Measurements from ENCODE around the gene GPRC5B.

The GPRC5B gene

DNA sequence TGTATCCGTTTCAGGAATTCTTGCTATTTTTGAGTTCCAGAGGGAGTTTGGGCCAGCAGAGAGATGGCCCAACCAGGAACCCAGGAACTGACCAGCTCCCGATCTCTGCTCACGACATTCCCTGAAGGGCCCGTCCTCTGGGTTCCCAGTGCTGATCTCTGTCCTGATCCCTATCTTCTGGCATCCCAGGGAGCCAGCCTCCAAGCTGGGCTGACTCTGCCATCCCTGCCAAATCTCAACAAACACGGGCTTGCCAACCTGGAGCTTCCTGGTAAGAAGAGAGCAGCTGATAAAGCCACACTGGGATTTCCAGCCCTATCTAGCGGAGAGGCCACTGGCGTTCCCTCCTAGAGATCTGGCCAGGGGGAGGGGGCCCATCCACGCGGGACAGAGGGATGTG is 16.2 kb downstream of the GPRC5B start:
- no peak for DNase-seq

DNA sequence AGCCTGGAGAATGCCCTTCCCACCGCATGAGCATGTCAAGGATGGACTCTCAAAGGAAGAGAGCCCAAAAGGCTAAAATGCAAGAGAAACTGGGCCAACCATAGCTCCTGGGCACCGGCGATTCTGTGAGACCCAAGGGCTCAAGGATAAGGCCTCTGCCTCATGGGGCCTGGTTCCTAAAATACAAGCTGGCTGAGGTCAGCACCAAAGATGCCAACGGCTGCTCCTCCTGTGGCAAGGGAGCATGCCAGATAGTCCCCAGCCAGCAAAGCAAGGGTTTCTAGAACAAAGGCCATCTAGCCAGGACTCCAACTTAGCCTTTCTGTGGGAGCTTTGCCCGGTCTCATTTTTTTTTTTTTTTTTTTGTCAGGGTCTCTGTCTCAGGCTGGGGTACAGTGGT is 20.1 kb downstream of the GPRC5B start:
- no peak for DNase-seq

DNA sequence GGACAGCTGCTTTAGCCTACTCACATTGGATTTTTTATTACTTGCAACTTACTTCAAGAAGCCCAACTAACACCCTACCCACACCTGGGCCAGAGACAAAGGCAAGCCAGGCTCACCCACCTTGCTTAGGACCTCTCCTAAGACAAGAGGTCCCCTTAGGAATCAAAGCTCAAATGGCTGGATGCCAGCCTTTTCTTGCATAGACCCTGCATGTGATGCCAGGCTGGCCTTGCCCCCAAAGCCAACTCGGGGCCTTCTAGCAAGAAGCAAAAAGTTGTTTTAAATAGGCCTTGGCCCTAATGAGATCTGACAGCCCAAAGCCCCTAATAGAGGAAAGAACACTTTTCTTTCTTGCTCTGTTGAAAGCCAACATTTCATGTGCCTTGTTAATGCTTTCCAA is 20.7 kb downstream of the GPRC5B start:
- no peak for DNase-seq

DNA sequence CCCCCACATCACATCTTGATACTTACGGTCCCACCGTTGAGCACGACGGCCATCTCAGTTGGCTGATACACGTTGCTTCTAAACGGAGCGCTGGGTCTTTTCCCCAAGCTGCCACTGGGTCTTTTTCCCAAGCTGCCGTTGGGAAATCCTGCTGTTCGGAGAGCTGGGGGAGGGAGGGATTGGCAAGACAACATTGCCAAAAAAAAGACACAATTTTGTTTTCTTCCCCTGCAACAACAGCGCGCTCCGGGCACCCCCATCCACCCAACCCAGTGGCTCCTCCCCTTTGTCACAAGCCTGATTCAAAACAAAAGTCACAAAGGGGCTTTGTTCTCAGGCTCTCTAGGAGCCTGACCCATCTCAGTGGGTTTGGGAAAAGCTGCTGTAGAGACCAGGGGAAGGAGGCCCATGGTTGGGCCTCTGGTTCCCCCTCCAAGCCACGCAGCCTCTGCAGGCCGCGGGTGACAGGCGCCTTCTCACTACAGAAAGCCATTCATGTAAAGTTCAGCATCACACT is 22.8 kb downstream of the GPRC5B start:
- no peak for DNase-seq

DNA sequence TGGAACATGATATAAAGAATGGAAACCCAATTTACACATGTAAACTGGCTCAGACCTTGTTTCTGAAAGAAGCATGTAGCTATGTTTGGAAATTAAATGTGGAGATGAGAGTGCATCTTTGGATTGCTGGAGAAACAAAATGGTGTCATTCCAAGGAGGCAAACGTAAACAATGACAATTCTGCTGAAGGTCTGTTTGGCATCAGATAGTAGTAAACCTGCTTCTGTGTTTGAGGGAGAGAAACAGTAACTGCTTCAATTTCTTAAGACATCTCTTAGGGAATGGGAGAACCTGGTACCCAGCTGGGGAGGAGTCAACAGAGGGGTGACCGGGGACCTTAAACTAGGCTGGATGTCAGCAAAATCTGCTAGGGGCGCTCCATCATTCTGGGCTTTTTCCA is 23.5 kb downstream of the GPRC5B start:
- DNase-seq = no peak

DNA sequence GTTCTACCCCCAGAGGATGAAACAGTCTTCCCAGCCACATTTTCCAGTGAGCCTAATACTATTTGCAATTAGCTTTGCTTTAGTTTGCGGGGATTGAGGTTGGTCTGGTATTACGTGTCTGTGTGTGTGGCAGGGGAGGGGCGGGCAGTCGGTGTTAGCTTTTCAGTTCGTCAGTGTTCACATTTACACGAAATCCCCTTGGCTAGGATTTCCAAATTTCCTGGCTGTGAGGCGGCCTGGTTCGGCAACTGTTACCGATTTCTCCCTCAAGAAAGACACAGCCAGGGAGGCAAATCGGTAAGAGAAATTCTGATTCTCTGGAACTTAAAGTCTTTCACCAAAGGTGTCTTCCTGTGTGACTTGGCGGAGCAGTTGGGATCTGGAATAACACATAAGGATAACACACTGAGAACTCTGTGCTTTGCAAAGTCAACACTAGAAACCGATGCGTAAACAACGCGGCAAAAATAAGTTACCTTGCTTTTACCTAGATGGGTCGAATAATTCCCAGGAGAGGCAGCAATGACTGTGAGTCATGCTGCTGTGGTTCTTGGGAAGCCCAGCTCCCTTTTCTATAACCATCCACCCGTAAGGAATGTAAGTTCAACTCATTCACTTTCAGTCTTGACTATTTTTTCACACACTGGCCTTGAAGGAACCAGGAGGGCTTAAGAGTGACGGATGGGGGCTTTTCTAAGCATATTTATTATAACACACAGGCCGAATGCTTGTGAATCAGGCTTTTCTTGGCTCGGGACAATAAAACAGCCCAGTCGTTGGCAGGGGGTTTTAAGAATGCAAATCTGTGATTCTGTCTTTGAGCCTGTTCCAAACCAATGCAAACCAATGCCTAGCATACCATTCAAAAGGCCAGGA is 24.2 kb downstream of the GPRC5B start:
- no peak for DNase-seq

DNA sequence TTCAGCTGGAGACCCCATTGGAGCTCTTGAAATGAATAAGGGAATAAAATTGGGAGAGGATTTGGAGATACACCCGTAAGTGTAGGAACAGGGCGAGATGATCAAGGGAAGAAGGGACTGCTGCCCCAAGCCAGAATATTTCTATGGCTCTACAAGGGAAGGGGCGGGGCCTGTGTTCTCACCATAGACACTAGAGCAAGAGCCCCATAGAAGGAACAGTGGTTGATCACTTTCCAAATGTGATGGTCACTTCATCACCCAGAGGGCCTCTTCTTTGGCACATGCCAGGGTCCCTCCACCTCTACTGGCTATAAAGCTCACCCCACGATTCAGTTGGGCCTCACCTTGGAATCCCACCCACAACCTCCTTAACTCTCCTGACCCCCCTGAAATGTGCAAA is 25.0 kb downstream of the GPRC5B start:
- no peak for DNase-seq

DNA sequence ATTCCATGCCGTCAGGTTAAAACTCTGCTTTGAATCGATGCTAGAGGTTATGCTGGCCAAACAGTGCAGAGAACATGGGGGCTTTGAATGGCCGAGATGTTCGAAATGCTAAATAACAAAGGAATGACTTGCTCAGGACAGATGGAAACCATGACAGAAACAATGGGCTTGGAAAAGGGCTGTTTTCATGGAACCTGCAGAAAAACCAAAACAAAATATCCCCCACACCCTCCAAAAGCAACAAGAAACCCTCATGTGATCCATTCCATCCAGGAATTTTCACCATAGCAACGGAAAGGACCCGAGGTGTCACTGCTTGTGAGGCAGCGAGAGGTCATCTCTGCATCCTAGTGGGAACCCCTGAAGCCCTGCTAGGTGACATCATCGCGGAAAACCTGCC is 25.5 kb downstream of the GPRC5B start:
- no peak for DNase-seq

DNA sequence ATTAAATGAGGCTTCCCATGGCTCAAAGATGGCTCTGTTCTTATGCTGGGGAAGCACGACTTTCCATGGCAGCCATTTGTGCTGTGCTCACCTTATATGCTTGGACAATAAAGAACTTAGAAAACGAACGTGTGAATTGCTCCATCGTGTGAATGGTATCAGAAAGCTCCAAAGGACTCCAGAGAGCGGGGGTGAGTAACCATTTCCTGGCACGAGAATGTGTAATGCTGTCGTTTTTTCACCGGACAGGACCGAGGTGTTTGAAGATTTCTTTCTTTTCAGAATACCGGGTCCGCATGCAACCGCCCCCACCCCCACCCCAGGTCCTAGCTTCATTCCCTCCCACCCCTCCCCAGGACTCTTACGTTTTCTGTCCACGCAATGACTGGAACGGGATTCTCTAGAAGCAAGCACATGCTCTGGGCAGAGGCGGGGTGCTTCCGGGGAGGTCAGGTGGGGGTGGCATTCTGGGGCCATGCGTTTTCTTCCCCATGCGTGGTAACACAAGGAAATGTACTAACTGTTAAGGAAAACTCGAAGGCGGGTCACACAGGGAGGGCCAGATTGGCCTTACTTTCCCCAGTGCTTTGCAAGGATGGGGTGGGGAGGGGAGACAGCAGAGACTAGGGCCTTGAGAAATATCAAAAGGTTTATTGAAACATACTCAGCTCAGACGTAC is 26.2 kb downstream of the GPRC5B start:
- DNase-seq = no peak

DNA sequence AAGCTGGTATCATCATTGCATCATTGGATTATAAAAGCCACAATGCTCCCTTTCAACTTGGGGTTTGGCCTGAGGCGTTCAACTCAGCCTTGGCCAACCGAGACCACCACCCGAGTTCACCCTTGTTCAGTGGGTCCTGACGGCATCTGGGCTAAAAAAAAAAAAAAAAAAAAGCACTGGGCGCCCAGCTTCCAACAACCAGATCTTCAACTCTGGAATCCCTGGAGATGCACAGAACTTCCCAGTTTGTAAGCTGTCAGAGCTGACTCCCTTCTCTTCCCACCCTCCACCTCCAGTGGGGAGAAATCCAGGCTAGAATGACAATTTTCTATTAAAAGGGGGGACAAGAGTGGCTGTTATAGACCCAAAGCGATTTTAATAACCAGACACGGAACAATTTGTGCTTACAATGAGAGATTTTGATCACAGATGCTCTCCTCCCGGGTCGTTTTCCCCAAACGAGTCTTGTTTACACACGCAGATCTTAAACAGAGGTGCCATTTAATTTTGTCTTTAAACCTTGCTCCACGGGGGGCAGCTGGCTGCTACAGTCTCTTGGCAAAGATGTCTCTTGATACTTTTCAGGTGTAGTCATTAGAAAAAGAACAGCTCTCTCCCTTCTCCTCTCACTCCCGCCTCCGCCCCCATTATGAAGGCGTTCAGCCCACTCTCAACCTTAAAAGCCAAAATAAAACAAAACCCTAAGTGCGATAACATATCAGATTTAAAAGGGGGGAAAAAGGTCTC is 26.9 kb downstream of the GPRC5B start:
- no peak for DNase-seq

DNA sequence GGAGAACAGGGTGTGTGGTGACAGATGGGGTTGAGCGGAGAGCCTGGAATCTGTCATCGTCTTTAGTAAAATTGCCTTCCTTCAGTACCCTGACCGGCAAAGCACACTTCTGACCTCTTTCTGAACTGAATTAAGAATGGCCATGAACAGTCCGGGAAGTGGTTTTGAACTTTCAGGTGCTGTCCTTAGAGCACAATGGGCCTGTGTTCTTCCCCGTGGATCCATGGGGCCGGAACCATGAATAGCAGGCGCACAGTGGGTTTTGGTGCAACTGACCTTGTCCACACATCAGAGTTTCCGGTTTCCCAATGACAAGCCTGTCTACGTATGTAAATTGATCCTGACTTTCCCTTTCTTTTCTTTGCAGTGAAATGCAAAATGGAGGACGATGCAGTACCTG is 28.5 kb downstream of the GPRC5B start:
- DNase-seq = no peak

DNA sequence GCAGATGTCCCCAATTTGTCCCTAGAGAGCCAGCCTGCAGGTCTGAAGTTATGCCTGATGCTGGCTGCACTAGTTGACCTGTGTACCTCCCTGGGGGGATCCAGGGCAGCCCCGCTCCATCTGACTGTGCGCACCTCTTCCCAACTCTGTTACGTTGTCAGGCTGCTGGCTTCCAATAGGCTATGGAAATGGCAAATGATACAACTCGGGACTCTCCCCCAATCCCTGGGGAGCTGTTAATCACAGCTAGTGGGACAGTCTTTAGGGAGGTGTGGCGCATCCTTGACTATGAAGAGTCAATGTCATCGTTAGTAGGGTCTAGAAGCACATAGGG is 30.1 kb downstream of the GPRC5B start:
- no peak for DNase-seq

DNA sequence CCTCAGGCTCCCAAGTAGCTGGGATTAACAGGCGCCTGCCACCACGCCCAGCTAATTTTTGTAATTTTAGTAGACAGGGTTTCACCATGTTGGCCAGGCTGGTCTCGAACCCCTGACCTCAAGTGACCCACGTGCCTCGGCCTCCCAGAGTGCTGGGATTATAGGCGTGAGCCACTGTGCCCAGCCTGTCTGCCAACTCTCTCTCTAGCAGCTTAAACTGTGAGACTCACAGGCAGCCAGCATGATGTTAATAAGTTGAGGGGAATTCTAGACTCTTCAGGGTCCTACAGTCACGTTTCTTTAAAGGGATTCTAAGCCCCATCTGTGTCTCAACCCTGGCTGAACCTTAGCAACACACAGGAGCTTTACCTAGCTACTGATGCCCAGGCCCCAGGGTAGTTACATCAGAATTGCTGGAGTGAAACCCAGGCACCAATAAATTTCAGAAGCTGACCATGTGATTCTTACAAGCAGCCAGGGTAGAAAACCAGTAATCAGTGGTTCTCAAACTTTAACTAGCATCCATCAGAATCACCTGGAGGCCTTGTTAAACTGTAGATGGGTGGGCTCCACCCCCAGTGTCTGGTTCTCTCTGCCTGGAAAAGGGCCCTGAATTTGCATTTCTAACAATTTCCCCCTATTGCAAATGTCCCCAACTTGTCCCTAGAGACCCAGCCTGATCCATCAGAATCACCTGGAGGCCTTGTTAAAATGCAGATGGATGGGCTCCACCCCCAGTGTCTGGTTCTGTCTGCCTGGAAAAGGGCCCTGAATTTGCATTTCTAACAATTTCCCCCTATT is 30.7 kb downstream of the GPRC5B start:
- no peak for DNase-seq

DNA sequence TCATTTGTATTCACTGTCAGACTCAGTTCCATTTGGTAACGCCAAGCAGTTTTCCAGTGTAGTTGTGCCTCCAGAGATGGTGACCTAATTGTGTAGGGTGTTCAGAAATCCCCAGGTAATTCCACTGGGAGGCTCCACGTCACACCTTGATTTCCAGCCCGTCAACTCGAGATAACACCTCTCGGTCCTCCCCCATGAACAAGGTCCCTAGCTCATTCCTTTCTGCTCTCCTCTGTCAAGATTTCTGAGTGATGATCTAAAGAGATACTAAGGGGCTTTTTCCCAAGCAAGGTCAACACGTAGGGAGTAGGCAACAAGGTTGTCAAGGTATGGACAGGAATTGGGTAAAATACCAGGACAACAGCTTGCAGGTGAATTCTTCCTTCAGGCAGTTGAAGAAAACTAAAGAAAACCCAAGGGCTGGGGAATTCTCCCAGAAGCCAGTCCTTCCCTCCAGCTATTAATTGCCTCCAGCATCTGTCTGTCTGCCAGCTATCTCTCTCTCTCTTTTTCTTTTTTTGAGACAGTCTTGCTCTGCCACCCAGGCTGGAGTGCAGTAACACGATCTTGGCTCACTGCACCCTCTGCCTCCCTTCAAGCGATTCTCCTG is 31.4 kb downstream of the GPRC5B start:
- no peak for DNase-seq

DNA sequence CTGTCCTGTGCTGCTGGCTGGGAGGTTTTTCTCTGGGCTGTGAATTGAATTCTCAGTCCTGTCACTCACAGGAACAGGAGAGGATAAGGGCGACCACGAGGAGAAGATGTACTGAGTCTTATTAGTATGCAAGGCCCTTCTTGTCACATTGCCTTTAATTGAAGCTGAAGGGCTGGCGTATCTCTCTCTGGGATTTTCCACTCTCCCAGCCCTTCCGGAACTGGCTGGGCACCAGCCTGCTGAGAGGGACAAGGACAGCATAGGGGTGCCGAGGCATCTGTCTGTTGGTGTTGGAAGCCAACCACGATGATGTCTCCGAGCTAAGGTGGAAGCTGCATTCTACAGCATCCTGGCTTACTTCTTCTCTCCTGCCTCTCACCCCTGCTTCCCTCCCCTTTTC is 33.2 kb downstream of the GPRC5B start:
- no peak for DNase-seq

DNA sequence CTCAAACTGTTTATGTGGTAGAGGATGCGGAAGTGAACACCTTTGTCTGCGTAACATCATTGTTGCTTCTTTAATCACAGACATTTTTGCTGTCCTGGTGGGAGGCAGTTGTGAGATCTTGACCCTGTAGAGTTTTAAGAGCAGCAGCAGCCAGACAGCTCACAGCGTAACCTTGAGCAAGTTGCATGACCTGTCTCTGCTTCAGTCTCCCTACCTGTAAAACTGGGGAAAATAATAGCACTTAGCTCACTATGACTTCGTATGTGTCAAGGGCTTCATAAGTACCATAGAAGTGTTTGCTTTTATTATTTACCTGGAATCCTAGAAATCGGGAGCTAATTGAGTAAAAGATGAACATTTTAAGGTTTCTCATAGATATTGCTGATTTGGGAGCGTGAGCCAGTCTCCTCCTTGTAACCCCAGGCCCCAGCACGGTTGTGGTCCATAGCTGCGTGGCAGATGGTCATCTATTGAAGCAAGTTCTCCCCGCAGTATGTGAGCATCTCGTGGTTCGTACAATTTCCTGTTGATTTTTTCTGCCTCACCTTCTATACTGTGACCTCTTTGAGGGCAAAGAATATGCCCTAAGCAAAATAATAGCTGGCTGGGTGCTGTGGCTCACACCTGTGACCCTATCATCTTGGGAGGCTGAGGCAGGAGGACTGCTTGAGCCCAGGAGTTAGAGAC is 34.4 kb downstream of the GPRC5B start:
- peak; percentile 48 for DNase-seq

DNA sequence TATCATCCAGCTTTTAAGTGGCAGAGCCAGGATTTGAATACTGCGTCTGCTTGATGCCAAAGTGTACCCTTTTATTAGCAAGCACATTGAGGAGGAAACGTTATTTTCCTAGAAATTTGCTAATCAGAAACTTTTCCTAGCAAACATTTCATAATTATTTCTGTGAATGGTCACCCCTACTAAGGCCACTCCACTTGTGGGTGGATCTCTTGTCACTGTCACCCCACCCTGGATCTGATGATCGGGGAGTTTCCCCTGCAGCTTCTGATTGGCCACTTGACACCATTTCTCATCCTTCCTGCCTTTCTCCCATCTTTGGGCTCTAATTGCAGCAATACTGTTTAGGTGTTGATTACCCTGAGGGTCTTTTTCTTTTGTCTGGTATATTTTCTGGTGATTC is 35.9 kb downstream of the GPRC5B start:
- DNase-seq = no peak

DNA sequence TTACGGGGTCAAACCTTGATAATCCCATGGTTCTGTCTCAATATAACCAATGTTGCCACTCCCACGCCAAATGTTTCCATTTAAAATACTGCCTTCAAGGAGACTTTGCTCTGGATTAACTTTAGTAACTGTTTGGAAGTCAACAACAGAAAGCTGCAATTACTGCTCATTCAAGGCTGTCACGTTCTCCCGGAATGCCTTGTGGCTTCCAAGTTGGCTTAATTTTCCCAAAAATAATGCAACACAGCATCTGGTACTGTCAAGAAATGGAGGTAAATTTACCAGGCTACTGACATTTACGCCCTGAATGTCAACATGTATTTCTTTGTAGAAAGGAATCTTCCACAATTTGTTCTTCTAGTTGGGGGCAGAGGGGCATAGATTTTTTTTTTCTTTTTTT is 38.2 kb downstream of the GPRC5B start:
- no peak for DNase-seq

DNA sequence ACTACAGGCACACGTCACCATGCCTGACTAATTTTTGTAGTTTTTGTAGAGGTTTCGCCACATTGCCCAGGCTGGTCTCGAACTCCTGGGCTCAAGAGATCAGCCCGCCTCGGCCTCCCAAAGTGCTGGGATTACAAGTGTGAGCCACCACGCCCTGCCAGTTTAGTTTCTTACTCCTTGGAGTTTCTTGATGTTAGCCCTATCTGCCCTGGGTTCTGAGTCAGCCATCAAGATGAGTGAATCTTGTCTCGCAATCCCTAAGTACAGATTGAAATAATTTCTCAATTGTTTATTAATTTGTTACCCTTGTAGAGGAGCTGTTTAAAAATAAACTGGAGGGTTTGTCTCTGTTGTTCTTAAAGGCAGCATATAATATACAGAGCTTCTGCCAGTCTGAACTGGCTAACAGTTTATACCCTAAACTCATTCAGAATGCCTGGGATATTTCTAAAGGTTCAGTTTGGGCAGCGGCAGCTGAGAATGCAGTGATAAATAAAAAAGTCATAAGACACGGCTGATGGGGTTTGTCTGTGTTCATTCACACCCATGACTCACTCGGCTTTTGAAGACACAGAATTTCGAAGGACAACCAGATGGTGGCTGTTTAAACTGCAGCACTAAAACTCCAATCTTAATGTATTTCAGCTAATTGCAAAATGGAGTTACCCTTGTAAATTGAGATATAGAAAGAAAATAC is 39.6 kb downstream of the GPRC5B start:
- no peak for DNase-seq

DNA sequence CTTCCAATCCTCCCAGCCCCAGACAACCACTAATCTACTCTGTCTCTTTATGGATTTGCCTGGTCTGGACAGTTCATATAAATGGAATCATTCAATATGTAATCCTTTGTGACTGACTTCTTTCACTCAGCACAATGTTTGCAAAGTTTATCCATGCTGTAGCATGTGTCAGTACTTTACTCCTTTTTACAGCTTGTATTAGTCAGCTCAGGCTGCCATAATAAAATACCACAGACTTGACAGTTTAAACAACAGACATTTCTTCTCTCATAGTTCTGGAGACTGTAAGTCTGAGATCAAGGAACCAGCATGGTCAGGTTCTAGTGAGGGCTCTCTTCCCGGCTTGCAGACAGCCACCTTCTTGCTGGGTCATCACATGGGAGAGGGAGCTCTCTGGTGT is 41.3 kb downstream of the GPRC5B start:
- no peak for DNase-seq
